Glomerular visceral epithelial cell (primary cell): ENCODE measurements around the gene TRIM44.

Source experiments
- DNase-seq: peaks from one replicate; pipeline ENCODE4 v3.0.0-alpha.2; 2016; ENCODE audit errors: extremely low spot score

The TRIM44 gene

DNA sequence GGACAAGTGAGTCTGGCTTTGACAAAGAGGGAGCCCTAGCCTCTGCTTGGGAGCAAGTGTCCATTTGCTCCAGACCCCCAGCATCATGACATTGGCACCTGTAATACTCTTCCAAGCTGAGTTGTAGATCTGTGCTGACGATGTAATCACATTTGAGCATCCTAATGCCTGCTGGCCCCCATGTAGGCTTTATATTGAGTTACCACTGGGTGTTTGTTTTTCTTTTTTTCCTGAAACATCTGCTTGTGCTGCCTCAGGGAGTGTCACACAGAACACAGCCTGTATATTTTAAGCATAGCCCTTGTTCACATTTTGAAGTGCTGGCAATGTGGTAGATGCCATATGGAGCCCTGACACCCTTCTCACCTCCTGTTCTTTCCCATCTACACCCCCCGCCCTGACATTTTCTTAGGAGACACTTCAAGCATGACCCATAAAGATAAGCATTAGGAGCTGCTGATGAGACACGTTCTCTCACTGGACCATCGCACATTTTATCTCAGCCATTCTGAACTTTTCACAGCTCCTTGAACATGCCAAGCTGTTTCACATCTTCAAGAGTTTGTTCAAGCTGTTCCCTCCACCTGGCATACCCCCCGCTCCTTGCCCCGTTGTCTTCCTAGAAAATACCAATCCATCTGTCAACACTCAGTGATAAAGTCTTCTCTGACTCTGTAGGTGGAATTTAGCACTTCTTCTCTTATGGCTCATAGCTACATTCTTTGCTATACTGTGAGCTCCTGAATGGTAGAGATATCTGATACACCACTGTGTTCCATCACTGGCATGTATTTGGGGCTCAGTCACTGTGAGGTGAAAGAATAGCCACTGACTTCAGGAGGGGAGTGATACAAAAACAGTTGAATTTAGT lies 128.7 kb downstream of the TRIM44 start:
- no peak for DNase-seq

- no peak for DNase-seq
These were observed 129.7 kb downstream of the TRIM44 start for GRCh38 chr11:35792148-35792845.

DNA sequence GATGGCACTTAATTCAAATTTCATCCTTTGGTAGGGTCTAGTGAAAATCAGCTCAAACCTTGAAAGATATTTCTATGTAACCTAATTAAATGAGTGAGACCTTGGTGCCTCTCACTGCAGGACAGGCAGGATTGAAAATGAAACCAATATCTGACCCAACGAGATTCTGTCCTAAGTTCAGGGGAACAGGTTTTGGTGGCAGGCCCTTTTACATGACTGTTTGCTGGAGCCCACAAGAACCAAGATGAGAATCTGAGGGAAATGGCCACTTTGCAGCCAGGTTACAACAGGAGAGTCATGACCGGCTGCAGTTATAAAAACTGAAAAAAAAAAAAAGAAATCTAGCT lies 130.2 kb downstream of the TRIM44 start:
- DNase-seq = no peak

GRCh38 chr11:35794333-35794732 lies 131.8 kb downstream of the TRIM44 start:
- DNase-seq = no peak

GRCh38 chr11:35794850-35795249 lies 132.3 kb downstream of the TRIM44 start:
- peak; percentile 47 for DNase-seq

DNA sequence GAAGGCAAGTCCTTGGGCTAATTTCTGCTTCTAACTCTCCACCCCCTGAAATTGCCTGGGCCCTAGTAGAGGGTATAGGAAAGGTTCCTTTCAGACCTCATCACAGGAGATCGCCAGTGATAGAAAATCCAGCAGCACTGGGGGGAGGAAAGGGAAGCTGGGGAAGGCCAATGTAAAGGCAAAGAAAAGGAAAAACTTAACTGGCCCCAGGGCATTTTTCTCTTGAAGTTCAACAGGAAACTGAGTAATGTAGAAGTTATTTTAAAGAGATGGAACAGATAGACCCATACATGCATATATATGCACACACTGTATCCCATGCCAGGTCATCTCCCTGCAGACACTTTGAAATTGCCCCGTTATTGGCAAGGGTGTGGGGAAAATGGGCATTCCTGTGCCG lies 134.0 kb downstream of the TRIM44 start:
- peak; percentile 23 for DNase-seq

DNA sequence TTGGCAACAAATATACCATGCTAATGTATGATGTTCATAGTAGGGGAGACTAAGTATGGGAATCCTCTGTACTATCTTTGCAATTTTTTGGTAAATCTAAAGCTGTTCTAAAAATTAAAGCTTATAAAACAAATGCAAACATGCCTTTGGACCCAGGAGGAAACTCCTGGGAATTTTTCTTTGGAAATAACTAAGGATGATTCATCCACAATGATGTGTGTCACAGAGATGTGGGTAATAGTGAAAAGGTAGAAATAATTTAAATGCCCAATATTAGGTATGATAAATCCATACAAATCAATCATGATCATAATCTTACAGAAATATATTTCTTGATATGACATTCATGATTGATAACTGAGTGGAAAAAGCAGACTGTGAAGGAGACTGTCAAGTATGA lies 135.8 kb downstream of the TRIM44 start:
- DNase-seq = no peak

- no peak for DNase-seq
These were observed 136.4 kb downstream of the TRIM44 start for GRCh38 chr11:35798983-35799382.

GRCh38 chr11:35799655-35800054 lies 137.1 kb downstream of the TRIM44 start:
- DNase-seq = no peak

GRCh38 chr11:35800970-35801953 lies 138.7 kb downstream of the TRIM44 start:
- DNase-seq = no peak

DNA sequence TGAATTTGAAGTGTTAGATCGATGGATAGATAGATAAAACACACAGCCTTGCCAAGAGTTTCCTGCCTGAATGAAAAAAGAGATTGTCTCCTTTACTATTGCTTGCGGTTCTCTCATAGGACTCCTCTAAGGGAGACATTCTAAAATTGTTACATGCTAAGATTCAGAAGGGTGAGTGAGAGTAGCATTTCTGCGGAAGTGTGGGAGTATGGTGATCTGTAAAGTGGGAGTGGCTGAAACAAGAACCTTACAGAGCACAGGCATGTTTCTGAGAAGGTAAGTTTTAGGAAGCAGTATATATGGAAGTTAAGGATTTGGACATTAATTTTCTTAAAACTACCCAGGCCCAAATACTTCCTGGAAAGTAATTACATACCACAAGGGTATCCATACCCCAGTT lies 139.6 kb downstream of the TRIM44 start:
- no peak for DNase-seq

DNA sequence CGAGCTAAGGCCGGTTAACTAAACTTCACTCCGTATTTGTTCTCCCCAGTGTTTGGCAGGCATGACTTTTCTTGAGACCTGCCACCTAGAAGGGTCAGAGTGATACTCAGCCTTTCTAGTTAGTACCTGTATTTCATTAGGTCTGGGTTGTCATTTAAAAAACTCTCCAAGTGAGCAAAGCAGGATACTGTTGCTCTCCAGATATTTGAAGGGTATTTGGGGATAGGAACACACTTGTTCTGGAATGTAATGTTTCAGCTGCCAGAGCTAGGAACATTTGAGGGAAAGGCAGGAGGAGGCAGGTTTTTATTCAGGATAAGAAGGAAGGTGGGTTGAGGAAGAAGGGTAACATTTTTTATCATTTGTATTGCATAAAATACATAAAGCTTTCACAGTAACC lies 140.1 kb downstream of the TRIM44 start:
- no peak for DNase-seq

DNA sequence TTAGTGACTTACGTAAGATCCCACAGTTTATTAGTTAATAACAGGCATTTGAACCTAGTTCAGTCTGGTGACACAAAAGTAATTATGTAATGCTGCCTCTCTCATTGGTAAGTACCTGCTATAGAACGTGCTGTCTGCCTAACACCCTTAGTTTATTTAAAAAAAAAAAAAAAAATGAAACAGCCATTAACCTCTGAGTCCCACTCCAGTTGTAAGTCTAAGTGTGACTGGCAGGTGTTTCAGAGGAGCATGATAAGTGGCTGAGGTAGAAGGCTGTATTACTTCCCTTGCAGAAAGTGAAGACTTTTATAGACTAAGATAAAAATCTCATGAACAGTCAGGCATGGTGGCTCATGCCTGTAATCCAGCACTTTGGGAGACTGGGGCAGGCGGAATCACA lies 140.5 kb downstream of the TRIM44 start:
- no peak for DNase-seq

GRCh38 chr11:35804451-35805040 lies 142.0 kb downstream of the TRIM44 start:
- no peak for DNase-seq

DNA sequence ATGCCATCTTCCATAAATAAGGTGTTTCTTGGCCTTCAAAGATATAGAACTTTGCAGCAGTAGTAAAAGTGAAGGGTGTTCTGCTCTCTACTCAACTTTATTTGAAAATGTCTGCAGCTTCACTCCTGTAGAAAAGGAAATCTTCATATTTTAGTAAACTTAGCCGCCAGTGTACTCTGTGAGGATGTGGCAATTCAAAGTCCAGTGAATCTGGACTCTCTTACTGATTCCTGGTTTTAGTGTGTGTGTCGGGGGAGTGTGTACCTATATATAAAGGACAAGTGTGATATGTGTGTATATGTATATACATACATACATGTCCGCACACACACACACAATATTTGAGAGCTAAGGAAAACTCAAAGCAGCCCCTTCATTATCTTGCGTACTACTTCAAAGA lies 147.0 kb downstream of the TRIM44 start:
- no peak for DNase-seq

DNA sequence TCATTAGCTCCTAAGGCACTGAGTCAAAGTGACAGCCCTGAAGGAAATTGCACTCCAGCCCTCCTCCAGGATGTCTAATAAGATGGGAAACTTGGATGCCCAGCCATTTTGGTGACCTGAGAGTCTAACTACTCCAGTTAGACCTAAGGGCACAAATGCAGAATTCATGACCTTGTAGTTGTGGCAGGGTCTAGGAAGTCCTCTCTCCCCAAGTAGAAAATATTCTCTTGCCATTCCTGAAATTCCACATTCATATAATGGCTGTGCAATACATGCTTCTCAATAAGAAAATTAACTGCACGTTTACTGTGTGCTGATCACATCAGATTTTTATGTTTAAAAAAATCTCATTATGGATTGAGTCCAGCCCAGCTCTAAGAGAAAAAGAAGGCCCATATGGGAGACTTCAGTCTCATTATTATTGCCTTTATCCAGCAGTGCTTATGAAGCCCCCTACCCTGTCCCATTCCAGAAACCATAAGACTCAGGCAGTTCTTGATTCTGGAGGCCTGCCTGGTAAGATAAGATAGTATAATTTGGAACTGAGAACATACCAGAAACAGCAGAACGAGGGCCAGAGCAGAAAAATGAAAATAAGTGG lies 147.6 kb downstream of the TRIM44 start:
- DNase-seq = no peak

DNA sequence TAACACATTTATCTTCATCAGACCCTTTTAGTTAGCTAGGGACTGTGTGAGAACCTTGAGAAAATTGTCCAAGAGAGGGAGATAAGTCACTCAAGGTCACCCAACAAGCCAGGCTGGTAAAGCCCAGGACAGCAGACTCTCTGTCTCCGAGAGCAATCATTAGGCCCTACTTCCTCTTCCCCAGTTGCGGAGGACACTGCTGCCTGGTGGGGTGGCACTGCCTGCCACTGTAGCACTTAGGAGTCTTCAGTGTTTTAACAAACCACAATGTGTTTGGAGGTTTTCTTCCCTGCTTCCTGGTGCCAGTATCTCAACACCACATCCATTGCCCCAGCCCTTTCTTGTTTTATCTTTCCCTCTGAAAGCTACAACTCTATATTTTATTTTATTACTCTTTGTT lies 149.2 kb downstream of the TRIM44 start:
- no peak for DNase-seq

DNA sequence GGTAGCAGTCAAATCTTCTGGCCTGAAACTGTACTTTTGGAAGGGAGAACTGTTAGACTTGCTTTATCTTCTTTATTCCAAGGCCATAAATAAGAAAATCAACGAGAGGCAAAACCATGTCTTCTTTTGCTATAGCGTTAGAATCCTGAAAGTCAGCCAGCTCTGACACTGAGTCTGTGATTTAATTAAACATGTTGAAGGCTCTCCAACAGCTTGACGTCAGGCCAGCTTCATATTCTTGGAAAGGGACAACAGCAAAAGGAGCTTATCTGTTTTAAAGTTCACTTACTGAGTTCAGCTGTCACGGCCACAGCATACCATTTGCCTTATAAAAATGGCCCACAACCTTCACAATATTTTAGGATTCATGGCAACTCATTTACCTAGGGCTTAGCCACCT lies 150.3 kb downstream of the TRIM44 start:
- no peak for DNase-seq

DNA sequence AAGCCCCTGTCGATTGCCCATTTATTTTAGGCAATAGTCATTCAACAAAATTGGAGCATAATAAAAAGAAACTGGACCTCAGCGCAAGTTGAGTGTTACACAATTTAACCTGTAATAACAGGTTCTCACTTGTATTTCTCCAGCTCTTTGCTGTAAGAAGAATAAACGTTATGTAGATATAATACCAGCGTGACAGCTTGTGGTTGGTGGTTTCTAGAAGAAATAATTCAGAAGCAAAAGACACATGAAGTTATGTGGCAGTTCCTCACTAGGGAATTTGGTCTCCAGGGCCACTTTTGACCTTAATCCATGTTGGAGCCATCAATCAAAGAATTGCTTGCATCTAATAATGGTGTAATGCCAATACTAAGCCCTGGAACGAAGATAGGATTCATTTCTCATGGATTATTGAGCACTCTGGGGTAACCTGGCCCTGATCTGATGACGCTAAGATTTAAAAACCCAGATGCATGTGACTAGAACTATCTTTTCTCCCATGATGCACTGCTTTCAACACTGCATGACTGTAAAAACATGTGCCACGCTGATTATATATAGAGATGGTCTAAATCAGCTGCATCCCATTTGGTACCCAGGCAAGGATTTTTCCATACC lies 151.6 kb downstream of the TRIM44 start:
- DNase-seq = no peak

GRCh38 chr11:35814720-35815305 lies 152.2 kb downstream of the TRIM44 start:
- no peak for DNase-seq
